Neutrophil (primary cell): ENCODE results near the gene PCDHGB6.
A peak's percentile ranks its signal among the peaks of the same experiment; 100 is the strongest.
"Not testable (repeated sequence)": the region's sequence is repeated elsewhere in the genome, so short reads cannot be mapped to it uniquely, and the experiment has no call there.

ENCODE experiments used
- H3K27ac ChIP-seq: fragments of 200-600 bp; sonication (generic); 2 replicates; pipeline ENCODE4 v1.5.1; 2016; ENCODE audit warnings: mild to moderate bottlenecking, moderate library complexity
- H3K27me3 ChIP-seq: fragments of 200-600 bp; sonication (generic); 2 replicates; pipeline ENCODE4 v1.6.0; 2016; ENCODE audit warnings: mild to moderate bottlenecking
- H3K36me3 ChIP-seq: fragments of 200-600 bp; sonication (generic); 2 replicates; pipeline ENCODE4 v1.5.1; 2017
- H3K4me1 ChIP-seq, 2 experiments: fragments of 200-600 bp in 1 of 2; sonication (generic) in 1 of 2; 1 replicate in 1 of 2; 2 replicates in 1 of 2; pipeline versions ENCODE4 v1.5.1 to v1.6.1; 2013 to 2016; ENCODE audit warnings: low read depth in 1 of 2, low read length in 1 of 2, mild to moderate bottlenecking in 1 of 2, moderate library complexity in 1 of 2; ENCODE audit not compliant: control insufficient read depth in 1 of 2, insufficient read depth in 1 of 2
- H3K4me3 ChIP-seq, 2 experiments: fragments of 200-600 bp in 1 of 2; sonication (generic) in 1 of 2; 1 replicate in 1 of 2; 2 replicates in 1 of 2; pipeline ENCODE4 v1.5.1; 2013 to 2016; ENCODE audit warnings: low read depth in 1 of 2, low read length in 1 of 2, mild to moderate bottlenecking in 1 of 2, moderate library complexity in 1 of 2
- H3K9me3 ChIP-seq: fragments of 200-600 bp; sonication (generic); 2 replicates; pipeline ENCODE4 v1.5.1; 2016
- TF ChIP-seq, protein P1 (sequence below): fragments of 200-600 bp; sonication (generic); IDR thresholded peaks from 2 replicates; pipeline ENCODE4 v1.5.1; 2016; ENCODE audit warnings: antibody characterized with exemption

Gene PCDHGB6

DNA sequence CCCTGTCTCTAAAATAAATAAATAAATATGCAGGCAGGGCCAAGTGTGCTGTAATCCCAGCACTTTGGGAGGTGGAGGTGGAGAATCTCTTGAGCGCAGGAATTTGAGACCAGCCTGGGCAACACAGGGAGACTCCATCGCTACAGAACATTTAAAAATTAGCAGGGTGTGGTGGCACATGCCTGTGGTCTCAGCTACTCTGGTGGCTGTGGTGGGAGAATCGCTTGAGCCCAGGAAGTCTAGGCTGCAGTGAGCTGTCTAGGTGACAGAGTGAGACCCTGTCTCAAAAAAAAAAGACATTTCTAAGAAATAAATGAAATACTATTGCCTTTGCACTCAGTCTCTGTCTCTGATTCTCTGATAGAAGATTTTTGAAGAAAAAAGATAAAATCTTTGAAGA, 3.8 kb downstream of the PCDHGB6 start:
- H3K27ac ChIP-seq, result no peak overlapping the region

DNA sequence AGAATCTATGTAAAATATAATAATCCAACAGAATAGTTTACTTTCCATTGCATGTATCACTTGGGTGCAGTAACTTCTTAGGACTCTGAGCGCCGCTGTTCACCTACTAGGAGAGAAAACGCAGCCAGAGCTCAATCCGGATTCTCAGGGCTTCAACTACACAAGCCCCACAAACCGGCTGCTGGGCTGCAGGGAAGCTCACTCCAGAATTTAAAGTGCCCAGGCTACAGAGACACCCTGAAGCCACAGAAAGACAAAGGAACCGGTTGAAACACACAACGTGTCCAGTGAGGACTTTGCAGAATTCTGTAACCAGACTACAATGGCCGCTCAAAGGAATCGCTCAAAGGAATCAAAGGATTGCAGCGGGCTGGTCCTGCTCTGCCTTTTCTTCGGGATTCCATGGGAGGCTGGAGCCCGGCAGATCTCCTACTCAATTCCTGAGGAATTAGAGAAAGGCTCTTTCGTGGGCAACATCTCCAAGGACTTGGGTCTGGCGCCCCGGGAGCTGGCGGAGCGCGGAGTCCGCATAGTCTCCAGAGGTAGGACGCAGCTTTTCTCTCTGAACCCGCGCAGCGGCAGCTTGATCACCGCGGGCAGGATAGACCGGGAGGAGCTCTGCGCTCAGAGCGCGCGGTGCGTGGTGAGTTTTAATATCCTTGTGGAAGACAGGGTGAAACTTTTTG, 5.2 kb downstream of the PCDHGB6 start, which contains the start of gene PCDHGA10:
Gene PCDHGA10 (plus strand): TSS at position 134 of the 686 bp plus-strand sequence. CDS start 189 bp downstream, at position 323.
- TF ChIP-seq, protein P1, sequence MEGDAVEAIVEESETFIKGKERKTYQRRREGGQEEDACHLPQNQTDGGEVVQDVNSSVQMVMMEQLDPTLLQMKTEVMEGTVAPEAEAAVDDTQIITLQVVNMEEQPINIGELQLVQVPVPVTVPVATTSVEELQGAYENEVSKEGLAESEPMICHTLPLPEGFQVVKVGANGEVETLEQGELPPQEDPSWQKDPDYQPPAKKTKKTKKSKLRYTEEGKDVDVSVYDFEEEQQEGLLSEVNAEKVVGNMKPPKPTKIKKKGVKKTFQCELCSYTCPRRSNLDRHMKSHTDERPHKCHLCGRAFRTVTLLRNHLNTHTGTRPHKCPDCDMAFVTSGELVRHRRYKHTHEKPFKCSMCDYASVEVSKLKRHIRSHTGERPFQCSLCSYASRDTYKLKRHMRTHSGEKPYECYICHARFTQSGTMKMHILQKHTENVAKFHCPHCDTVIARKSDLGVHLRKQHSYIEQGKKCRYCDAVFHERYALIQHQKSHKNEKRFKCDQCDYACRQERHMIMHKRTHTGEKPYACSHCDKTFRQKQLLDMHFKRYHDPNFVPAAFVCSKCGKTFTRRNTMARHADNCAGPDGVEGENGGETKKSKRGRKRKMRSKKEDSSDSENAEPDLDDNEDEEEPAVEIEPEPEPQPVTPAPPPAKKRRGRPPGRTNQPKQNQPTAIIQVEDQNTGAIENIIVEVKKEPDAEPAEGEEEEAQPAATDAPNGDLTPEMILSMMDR, result no peak
- peaks cover 100% of the 10 kb centered on the region for H3K27me3 ChIP-seq
- H3K27ac ChIP-seq, result no peak within 1 kb of the TSS
- H3K9me3 ChIP-seq, result peaks cover 19% of the 10 kb centered on the region
- peaks cover 7 to 14% of the 10 kb centered on the region in 2 experiments for H3K4me1 ChIP-seq
- H3K4me3 ChIP-seq, result peak within 1 kb of the TSS; percentile 19 to 30
- H3K36me3 ChIP-seq, result no peaks in the 10 kb centered on the region

More for the DNA sequence above, 3.8 kb downstream of the PCDHGB6 start:
- H3K27me3 ChIP-seq, result peaks cover 100% of the 10 kb centered on the region
- no peaks in the 10 kb centered on the region for H3K36me3 ChIP-seq
- TF ChIP-seq, protein P1, result no peak
- peaks cover 0 to 7% of the 10 kb centered on the region in 2 experiments for H3K4me1 ChIP-seq
- H3K4me3 ChIP-seq, result no peak overlapping the region
- H3K9me3 ChIP-seq, result peaks cover 20% of the 10 kb centered on the region

DNA sequence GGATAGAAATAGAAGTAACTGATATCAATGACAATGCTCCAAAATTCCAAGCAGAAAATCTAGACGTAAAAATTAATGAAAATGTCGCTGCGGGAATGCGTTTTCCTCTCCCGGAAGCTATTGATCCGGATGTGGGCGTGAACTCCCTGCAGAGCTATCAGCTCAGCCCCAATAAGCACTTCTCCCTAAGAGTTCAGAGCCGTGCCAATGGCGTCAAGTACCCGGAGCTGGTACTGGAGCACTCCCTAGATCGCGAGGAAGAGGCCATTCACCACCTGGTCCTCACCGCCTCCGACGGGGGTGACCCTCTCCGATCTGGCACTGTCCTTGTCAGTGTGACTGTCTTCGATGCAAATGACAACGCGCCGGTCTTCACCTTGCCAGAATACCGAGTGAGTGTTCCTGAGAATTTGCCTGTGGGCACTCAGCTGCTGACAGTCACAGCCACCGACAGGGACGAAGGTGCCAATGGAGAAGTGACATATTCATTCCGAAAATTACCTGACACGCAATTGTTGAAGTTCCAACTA, 5.8 kb downstream of the PCDHGB6 start:
- Histone ChIP-seq H3K36me3 (no peaks in the 10 kb centered on the region), H3K27ac (no peak overlapping the region), H3K27me3 (peaks cover 100% of the 10 kb centered on the region), H3K9me3 (peaks cover 14% of the 10 kb centered on the region), H3K4me1 (peaks cover 8 to 14% of the 10 kb centered on the region in 2 experiments), H3K4me3 (no peak overlapping the region)
- TF ChIP-seq, protein P1, result no peak

DNA sequence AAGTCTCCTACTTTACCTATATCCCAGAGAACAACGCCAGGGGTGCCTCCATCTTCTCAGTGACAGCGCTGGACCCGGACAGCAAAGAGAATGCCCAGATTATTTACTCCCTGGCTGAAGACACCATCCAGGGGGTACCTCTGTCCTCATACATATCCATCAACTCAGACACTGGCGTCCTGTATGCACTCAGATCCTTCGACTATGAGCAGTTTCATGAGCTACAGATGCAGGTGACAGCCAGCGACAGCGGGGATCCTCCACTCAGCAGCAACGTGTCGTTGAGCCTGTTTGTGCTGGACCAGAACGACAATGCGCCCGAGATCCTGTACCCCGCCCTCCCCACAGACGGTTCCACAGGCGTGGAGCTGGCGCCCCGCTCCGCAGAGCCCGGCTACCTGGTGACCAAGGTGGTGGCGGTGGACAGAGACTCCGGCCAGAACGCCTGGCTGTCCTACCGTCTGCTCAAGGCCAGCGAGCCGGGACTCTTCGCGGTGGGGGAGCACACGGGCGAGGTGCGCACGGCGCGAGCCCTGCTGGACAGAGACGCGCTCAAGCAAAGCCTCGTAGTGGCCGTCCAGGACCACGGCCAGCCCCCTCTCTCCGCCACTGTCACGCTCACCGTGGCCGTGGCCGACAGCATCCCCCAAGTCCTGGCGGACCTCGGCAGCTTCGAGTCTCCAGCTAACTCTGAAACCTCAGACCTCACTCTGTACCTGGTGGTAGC, 6.9 kb downstream of the PCDHGB6 start:
- H3K36me3 ChIP-seq, H3K27ac ChIP-seq, H3K4me3 ChIP-seq: not testable (repeated sequence)
- peaks cover 8 to 14% of the 10 kb centered on the region in 2 experiments for H3K4me1 ChIP-seq
- H3K9me3 ChIP-seq, result peaks cover 11% of the 10 kb centered on the region
- peaks cover 100% of the 10 kb centered on the region for H3K27me3 ChIP-seq

DNA sequence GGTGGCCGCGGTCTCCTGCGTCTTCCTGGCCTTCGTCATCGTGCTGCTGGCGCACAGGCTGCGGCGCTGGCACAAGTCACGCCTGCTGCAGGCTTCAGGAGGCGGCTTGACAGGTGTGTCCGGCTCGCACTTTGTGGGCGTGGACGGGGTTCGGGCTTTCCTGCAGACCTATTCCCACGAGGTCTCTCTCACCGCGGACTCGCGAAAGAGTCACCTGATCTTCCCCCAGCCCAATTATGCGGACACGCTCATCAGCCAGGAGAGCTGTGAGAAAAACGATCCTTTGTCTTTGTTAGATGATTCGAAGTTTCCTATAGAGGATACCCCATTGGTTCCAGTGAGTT, 7.4 kb downstream of the PCDHGB6 start:
- H3K9me3 ChIP-seq, H3K4me3 ChIP-seq, H3K27ac ChIP-seq, H3K36me3 ChIP-seq: not testable (repeated sequence)
- H3K27me3 ChIP-seq, result peaks cover 100% of the 10 kb centered on the region
- H3K4me1 ChIP-seq, result peaks cover 8 to 14% of the 10 kb centered on the region in 2 experiments

DNA sequence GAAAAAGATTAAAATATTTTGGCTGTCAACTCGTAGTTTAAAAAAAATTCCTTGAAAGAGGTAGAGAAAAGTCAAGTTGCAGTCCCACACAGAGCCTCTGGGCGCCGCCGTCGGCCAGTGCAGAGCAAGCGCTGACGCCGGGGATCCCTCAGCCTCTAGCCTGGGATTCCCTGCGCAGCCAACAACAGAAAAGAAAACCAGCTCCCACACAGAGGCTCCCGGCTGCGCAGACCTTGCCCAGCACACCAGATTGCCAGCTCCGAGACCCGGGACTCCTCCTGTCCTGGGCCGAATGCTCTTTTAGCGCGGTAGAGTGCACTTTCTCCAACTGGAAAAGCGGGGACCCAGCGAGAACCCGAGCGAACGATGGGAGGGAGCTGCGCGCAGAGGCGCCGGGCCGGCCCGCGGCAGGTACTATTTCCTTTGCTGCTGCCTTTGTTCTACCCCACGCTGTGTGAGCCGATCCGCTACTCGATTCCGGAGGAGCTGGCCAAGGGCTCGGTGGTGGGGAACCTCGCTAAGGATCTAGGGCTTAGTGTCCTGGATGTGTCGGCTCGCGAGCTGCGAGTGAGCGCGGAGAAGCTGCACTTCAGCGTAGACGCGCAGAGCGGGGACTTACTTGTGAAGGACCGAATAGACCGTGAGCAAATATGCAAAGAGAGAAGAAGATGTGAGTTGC, 9.8 kb downstream of the PCDHGB6 start, which contains the start of gene PCDHGB7:
Gene PCDHGB7 (plus strand): TSS at position 184 of the 679 bp plus-strand sequence. CDS start 183 bp downstream, at position 367.
- H3K27ac ChIP-seq, H3K9me3 ChIP-seq, H3K36me3 ChIP-seq: not testable (repeated sequence)
- Histone ChIP-seq H3K4me3 (peak within 1 kb of the TSS; percentile 18 to 34), H3K4me1 (peaks cover 17 to 24% of the 10 kb centered on the region in 2 experiments), H3K27me3 (peaks cover 100% of the 10 kb centered on the region)
